HCT116 (cell line): ENCODE measurements around the gene PHF3. TPM values are rescaled to one million over a fixed set of nuclear protein-coding genes. Genes with fewer than 3 reads are reported as not detected.

Experiments used
- ATAC-seq: fragments of 200-7000 bp; cut with Tn5 transposase; 2 replicates; pipeline ENCODE4 v1.9.1; 2020; ENCODE audit warnings: mild to moderate bottlenecking, moderate library complexity
- BruUV-seq: library from RNA; stranded (reverse); fragments of 400-500 nt; replicated peaks from 2 replicates; lab custom pipeline; 2021; lab: Mats Ljungman, UMichigan
- CTCF ChIA-PET: fragments of 300-600 bp; sonication (Branson Sonifier 250); formaldehyde crosslinking; loops from one replicate; lab custom pipeline; 2021; ENCODE audit warnings: antibody characterized with exemption; lab: Charles Lee
- POLR2A ChIA-PET: fragments of 300-600, 350-600 bp; sonication (Branson Sonifier 250); formaldehyde crosslinking; loops from one replicate; lab custom pipeline; 2021; ENCODE audit warnings: antibody characterized with exemption; lab: Charles Lee
- RAD21 ChIA-PET, 2 experiments: fragments of 300-600 bp; sonication (Branson Sonifier 250); formaldehyde crosslinking; loops; one replicate each; lab custom pipeline; 2023; ENCODE audit warnings: low total read pairs in 2 of 2; ENCODE audit not compliant: uncharacterized antibody in 2 of 2, unreplicated experiment in 2 of 2, low non-redundant PET in 1 of 2; lab: Charles Lee
- DNase-seq: peaks from one replicate; pipeline ENCODE4 v3.0.0-alpha.2; 2010; ENCODE audit warnings: low read depth, low spot score
- H2AFZ ChIP-seq: fragments of 200-600 bp; shearing (Covaris generic), sonication (generic); 2 replicates; pipeline ENCODE4 v1.6.1; 2017; ENCODE audit warnings: low read depth, mixed run types, mixed read lengths, antibody characterized with exemption, low read length; ENCODE audit not compliant: poor library complexity, severe bottlenecking
- H3K27ac ChIP-seq: 2 replicates; pipeline ENCODE4 v1.5.1; 2012; ENCODE audit warnings: low read depth, low read length
- H3K27me3 ChIP-seq: fragments of 200-600 bp; sonication (generic); 2 replicates; pipeline ENCODE4 v1.6.1; 2016; ENCODE audit warnings: mixed run types, low read length, mixed read lengths; ENCODE audit not compliant: insufficient read depth
- H3K36me3 ChIP-seq, 2 experiments: fragments of 200-500 bp in 1 of 2; fragments of 200-600 bp in 1 of 2; sonication (Bioruptor generic) in 1 of 2; sonication (generic) in 1 of 2; 2 replicates each; pipeline versions ENCODE4 v1.5.1 to v1.6.1; 2014 to 2016; ENCODE audit warnings: low read length in 2 of 2, inconsistent platforms in 1 of 2, mixed read lengths in 1 of 2, mixed run types in 1 of 2; ENCODE audit not compliant: insufficient read depth in 2 of 2, control insufficient read depth in 1 of 2
- H3K4me1 ChIP-seq, 2 experiments: fragments of 200-600 bp in 1 of 2; sonication (generic) in 1 of 2; 2 replicates each; pipeline versions ENCODE4 v1.5.1 to v1.6.1; 2012 to 2017; ENCODE audit warnings: low read length in 2 of 2, inconsistent platforms in 1 of 2, mild to moderate bottlenecking in 1 of 2, mixed read lengths in 1 of 2, mixed run types in 1 of 2, moderate library complexity in 1 of 2; ENCODE audit not compliant: insufficient read depth in 2 of 2, control insufficient read depth in 1 of 2
- H3K4me2 ChIP-seq: fragments of 200-600 bp; sonication (generic); 2 replicates; pipeline ENCODE4 v1.6.1; 2017; ENCODE audit warnings: mixed run types, low read length, mixed read lengths
- H3K4me3 ChIP-seq, 2 experiments: fragments of 200-600 bp in 1 of 2; sonication (generic) in 1 of 2; replicated peaks in 1 of 2; 2 replicates each; pipeline ENCODE4 v1.5.1; 2011 to 2016; ENCODE audit warnings: low read length in 2 of 2, control low read depth in 1 of 2, low read depth in 1 of 2, mild to moderate bottlenecking in 1 of 2, mixed read lengths in 1 of 2, mixed run types in 1 of 2
- H3K79me2 ChIP-seq: fragments of 200-600 bp; sonication (generic); 2 replicates; pipeline ENCODE4 v1.6.1; 2017; ENCODE audit warnings: mild to moderate bottlenecking, mixed run types, low read length, moderate library complexity, mixed read lengths; ENCODE audit not compliant: insufficient read depth
- H3K9ac ChIP-seq: fragments of 200-600 bp; sonication (generic); 2 replicates; pipeline ENCODE4 v1.6.1; 2016; ENCODE audit warnings: low read length, mixed read lengths
- H3K9me2 ChIP-seq: fragments of 200-600 bp; sonication (generic), shearing (Covaris generic); 2 replicates; pipeline ENCODE4 v1.6.1; 2017; ENCODE audit warnings: mixed run types, mild to moderate bottlenecking, moderate library complexity; ENCODE audit not compliant: insufficient read depth
- H3K9me3 ChIP-seq, 2 experiments: fragments of 200-500 bp in 1 of 2; fragments of 200-600 bp in 1 of 2; sonication (Bioruptor generic) in 1 of 2; sonication (generic) in 1 of 2; 2 replicates each; pipeline ENCODE4 v1.6.1; 2014 to 2017; ENCODE audit warnings: low read length in 2 of 2, mixed read lengths in 2 of 2, inconsistent platforms in 1 of 2, low read depth in 1 of 2, mild to moderate bottlenecking in 1 of 2, mixed run types in 1 of 2, moderate library complexity in 1 of 2; ENCODE audit not compliant: control insufficient read depth in 1 of 2, insufficient read depth in 1 of 2
- H4K20me1 ChIP-seq: fragments of 200-600 bp; sonication (generic), shearing (Covaris generic); 2 replicates; pipeline ENCODE4 v1.6.1; 2017; ENCODE audit warnings: mixed run types, mild to moderate bottlenecking, moderate library complexity; ENCODE audit not compliant: insufficient read depth
- CBX3 ChIP-seq: IDR thresholded peaks from 2 replicates; pipeline ENCODE4 v1.6.1; 2012; ENCODE audit warnings: low read depth
- EZH2 ChIP-seq: fragments of 200-600 bp; sonication (generic); IDR thresholded peaks from 2 replicates; pipeline ENCODE4 v1.6.1; 2017; ENCODE audit warnings: antibody characterized with exemption, mixed run types
- SIN3A ChIP-seq: IDR thresholded peaks from 2 replicates; pipeline ENCODE4 v1.6.1; 2012; ENCODE audit warnings: low read depth
- YY1 ChIP-seq: IDR thresholded peaks from 2 replicates; pipeline ENCODE4 v1.6.1; 2011; ENCODE audit warnings: low read length, low read depth, moderate library complexity, mild to moderate bottlenecking; ENCODE audit not compliant: insufficient replicate concordance; ENCODE audit errors: extremely low read depth
- intact Hi-C: fragments of 100-400 bp; cut with micrococcal nuclease; formaldehyde crosslinking; loops from 2 replicates; pipeline ENCODE4 v1.10.0; 2022
- total RNA-seq: library from RNA; stranded (reverse); gene quantifications from one replicate; pipeline ENCODE4 v1.2.1, GENCODE V29; 2021; ENCODE audit not compliant: unreplicated experiment

PHF3 gene
- total RNA-seq, 1 experiment from 2014 or later: 51.1 TPM

DNA sequence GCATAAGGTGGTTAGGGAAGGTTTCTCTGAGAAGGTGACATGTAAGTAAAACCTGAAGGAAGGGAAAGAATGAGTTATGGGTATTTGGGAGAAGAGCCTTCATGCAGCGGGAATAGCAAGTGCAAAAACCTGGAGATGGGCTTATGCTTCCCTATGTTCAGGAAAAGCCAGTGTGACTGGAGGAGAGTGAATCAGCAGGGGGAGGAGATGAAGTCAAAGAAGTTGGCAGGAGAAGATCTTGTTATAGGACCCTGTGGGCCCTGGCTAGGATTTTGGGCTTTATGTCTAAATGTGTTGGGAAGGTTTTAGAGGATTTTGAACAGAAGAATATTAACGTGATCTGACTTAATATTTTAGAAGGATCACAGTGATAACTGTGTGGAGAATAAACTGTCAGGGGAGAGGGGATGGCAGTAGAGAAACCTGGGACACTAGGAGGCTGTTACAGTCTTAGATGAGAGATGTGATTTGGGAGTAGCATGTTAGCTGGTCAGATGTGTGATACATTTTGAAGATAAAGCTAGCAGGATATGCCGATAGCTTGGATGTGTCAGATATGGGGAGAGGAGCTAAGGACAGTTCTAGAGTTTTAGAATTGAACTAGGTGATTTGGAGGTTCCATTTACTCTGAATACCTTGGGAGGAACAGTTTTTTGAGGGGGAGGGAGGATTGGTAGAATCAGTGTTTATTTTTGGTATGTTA lies 41.0 kb downstream of the PHF3 start:
- Histone ChIP-seq H3K4me1 (no peaks in the 10 kb centered on the region), H3K4me3 (no peak overlapping the region), H3K79me2 (peaks cover 91% of the 10 kb centered on the region), H3K9ac (no peak overlapping the region), H3K27me3 (no peaks in the 10 kb centered on the region), H2AFZ (no peak overlapping the region), H3K36me3 (no peaks in the 10 kb centered on the region; a peak in 2 of 4 replicates), H3K27ac (no peak overlapping the region), H4K20me1 (no peaks in the 10 kb centered on the region), H3K9me3 (no peaks in the 10 kb centered on the region; a peak in 1 of 4 replicates), H3K9me2 (no peaks in the 10 kb centered on the region), H3K4me2 (no peak overlapping the region)
- no peak for TF ChIP-seq CBX3
- POLR2A ChIA-PET: no interaction called here
- CTCF ChIA-PET: no interaction called here
- intact Hi-C loops: no loop called here
- RAD21 ChIA-PET: no interaction called here
- no peak for DNase-seq
- BruUV-seq: no TSS peak
- no peak for ATAC-seq

DNA sequence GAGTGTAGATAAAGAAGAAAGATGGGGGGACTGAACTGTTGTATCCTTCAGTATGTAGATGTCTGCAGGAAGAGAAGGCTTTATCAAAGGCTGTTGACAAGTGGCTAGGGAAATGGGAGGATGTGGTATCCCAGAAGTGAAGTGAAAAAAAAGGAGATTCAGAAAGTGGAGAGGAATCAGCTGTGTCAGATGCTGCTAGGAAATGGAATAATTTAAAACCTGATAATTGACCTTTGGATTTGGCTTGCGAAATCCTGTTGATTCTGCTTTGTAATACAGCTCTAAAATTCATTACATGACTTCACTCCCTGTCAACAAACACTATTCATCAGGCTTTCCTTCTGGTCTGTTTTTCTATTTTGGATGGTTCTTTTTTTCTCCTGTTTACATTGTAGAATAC lies 41.7 kb downstream of the PHF3 start:
- H3K9me3 ChIP-seq: no peaks in the 10 kb centered on the region; a peak in 1 of 4 replicates
- no peaks in the 10 kb centered on the region for H3K9me2 ChIP-seq
- TF ChIP-seq EZH2 (no peak), YY1 (no peak), SIN3A (no peak)
- no peak overlapping the region for H3K4me2 ChIP-seq
- H3K36me3 ChIP-seq: no peaks in the 10 kb centered on the region; a peak in 2 of 4 replicates
- BruUV-seq: no TSS peak
- ChIA-PET CTCF (no interaction called here), RAD21 (no interaction called here), POLR2A (no interaction called here)
- no peak overlapping the region for H3K27ac ChIP-seq
- H3K9ac ChIP-seq: no peak overlapping the region
- H2AFZ ChIP-seq: no peak overlapping the region
- peaks cover 92% of the 10 kb centered on the region for H3K79me2 ChIP-seq
- no peaks in the 10 kb centered on the region for H3K27me3 ChIP-seq
- no peaks in the 10 kb centered on the region for H3K4me1 ChIP-seq
- DNase-seq (no peak), ATAC-seq (no peak)
- H4K20me1 ChIP-seq: no peaks in the 10 kb centered on the region
- H3K4me3 ChIP-seq: no peak overlapping the region
- intact Hi-C loops: no loop called here
